ENCODE measurements around the gene TCIRG1. TPM values are rescaled to one million over a fixed set of nuclear protein-coding genes. Genes with fewer than 3 reads are reported as not detected.
A peak's percentile ranks its signal among the peaks of the same experiment; 100 is the strongest.

TCIRG1 gene
- total and polyA plus RNA-seq, 2 of the 13 experiments (the other 11 are each of a cell fraction or from before 2014, with no cell fraction given) = 48.0 to 69.6 TPM

DNA sequence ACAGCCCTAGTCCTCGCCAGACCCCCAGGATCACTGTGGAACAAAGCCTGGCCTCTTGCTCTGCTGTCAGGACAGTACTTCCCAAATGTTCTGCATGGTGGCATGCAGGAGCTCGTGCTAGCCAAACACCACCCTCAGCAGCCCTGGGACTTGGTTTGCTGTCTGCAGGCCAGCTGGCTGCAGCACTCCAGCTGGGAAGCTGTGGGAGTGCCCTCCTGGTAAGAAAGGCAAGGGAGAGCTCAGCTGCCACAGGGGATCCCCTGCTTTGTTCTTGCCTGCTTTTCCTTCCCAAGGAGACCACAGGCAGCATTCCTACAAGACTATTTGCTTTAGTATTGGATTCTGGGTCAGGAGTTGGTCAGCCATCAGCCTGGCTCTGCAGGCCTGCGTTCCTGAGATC, 27.9 kb downstream of the TCIRG1 start:
- Histone ChIP-seq H3K27ac (ENCODE audit: extremely low read length, insufficient read depth, low read length) (no peak overlapping the region), H2AFZ (ENCODE audit: low read length) (no peak overlapping the region), H3K36me3 (replicated peaks in 1 of 2; ENCODE audit: control insufficient read depth in 1 of 2, insufficient read depth in 2 of 2, low read length in 2 of 2) (peaks cover 69 to 98% of the 10 kb centered on the region in 2 experiments), H3K27me3 (ENCODE audit: control insufficient read depth in 1 of 2, insufficient read depth in 2 of 2, low read length in 2 of 2) (no peaks in the 10 kb centered on the region), H3K4me1 (ENCODE audit: insufficient read depth, low read length) (no peaks in the 10 kb centered on the region), H3K9ac (ENCODE audit: insufficient read depth, low read depth, low read length) (no peak overlapping the region), H3K4me3 (replicated peaks in 1 of 3; ENCODE audit: insufficient read depth in 1 of 3, low read depth in 2 of 3, low read length in 3 of 3) (no peak overlapping the region), H3K79me2 (ENCODE audit: insufficient read depth, low read length) (no peaks in the 10 kb centered on the region), H3K4me2 (ENCODE audit: low read depth, low read length) (no peak overlapping the region), H4K20me1 (ENCODE audit: insufficient read depth, low read length) (no peaks in the 10 kb centered on the region), H3K9me3 (ENCODE audit: low read length) (no peaks in the 10 kb centered on the region)
- TF ChIP-seq, protein P1, sequence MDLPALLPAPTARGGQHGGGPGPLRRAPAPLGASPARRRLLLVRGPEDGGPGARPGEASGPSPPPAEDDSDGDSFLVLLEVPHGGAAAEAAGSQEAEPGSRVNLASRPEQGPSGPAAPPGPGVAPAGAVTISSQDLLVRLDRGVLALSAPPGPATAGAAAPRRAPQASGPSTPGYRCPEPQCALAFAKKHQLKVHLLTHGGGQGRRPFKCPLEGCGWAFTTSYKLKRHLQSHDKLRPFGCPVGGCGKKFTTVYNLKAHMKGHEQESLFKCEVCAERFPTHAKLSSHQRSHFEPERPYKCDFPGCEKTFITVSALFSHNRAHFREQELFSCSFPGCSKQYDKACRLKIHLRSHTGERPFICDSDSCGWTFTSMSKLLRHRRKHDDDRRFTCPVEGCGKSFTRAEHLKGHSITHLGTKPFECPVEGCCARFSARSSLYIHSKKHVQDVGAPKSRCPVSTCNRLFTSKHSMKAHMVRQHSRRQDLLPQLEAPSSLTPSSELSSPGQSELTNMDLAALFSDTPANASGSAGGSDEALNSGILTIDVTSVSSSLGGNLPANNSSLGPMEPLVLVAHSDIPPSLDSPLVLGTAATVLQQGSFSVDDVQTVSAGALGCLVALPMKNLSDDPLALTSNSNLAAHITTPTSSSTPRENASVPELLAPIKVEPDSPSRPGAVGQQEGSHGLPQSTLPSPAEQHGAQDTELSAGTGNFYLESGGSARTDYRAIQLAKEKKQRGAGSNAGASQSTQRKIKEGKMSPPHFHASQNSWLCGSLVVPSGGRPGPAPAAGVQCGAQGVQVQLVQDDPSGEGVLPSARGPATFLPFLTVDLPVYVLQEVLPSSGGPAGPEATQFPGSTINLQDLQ (CRISPR knock-in tag; IDR thresholded peaks at IDR 0.05) = no peak
- TF ChIP-seq RBM22 (optimal IDR thresholded peaks at IDR 0.05; ENCODE audit: low read length) (peak; percentile 40), HNRNPK (IDR thresholded peaks at IDR 0.05; ENCODE audit: low read depth, low read length, poor library complexity, severe bottlenecking) (no peak), NFKBIZ (CRISPR knock-in tag; IDR thresholded peaks at IDR 0.05) (no peak), NR1H2 (CRISPR knock-in tag; IDR thresholded peaks at IDR 0.05; ENCODE audit: borderline replicate concordance, low read depth) (no peak), CAMTA2 (CRISPR knock-in tag; IDR thresholded peaks at IDR 0.05; ENCODE audit: borderline replicate concordance) (no peak), ZNF501 (CRISPR knock-in tag; IDR thresholded peaks at IDR 0.05) (no peak)
- TF ChIP-seq, protein P2, sequence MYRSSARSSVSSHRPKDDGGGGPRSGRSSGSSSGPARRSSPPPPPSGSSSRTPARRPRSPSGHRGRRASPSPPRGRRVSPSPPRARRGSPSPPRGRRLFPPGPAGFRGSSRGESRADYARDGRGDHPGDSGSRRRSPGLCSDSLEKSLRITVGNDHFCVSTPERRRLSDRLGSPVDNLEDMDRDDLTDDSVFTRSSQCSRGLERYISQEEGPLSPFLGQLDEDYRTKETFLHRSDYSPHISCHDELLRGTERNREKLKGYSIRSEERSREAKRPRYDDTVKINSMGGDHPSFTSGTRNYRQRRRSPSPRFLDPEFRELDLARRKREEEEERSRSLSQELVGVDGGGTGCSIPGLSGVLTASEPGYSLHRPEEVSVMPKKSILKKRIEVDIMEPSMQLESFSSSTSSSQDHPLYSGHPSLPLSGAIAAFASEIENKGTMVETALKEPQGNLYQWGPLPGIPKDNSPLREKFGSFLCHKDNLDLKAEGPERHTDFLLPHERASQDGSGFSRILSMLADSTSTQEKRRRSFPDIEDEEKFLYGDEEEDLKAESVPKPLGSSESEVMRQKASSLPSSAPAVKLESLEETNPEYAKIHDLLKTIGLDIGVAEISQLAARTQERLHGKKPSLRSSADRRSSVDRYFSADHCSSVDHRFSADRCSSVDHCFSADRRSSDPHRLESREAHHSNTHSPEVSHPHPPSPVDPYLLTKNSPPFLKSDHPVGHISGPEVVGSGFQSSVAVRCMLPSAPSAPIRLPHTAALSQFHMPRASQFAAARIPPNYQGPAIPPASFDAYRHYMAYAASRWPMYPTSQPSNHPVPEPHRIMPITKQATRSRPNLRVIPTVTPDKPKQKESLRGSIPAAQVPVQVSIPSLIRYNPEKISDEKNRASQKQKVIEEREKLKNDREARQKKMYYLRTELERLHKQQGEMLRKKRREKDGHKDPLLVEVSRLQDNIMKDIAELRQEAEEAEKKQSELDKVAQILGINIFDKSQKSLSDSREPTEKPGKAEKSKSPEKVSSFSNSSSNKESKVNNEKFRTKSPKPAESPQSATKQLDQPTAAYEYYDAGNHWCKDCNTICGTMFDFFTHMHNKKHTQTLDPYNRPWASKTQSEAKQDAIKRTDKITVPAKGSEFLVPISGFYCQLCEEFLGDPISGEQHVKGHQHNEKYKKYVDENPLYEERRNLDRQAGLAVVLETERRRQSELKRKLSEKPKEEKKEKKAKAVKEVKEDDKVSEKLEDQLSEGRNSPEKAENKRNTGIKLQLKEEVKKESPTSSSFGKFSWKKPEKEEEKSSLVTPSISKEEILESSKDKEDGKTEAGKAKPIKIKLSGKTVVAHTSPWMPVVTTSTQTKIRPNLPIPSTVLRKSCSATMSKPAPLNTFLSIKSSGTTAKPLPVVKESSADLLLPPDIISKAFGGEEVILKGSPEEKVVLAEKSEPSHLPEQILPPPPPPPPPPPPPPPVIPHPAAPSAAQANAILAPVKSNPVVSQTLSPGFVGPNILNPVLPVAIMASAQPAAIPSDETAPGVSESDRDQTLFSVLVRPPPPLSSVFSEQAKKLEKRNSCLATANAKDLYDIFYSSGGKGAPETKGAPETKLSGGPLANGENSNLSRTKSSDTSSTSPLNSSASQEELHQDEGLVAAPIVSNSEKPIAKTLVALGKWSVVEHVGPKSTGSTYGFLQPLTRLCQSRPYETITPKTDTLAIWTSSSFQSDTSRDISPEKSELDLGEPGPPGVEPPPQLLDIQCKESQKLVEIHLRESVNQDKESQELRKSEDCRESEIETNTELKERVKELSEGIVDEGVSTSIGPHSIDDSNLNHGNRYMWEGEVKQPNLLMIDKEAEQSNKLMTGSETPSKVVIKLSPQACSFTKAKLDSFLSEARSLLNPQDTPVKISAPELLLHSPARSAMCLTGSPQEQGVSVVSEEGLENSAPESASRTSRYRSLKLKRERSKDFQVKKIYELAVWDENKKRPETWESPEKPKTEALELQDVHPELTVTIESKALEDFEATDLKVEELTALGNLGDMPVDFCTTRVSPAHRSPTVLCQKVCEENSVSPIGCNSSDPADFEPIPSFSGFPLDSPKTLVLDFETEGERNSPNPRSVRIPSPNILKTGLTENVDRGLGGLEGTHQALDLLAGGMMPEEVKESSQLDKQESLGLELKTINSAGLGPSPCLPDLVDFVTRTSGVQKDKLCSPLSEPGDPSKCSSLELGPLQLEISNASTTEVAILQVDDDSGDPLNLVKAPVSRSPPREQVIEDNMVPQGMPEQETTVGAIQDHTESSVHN (CRISPR knock-in tag; IDR thresholded peaks at IDR 0.05) = no peak
- FAIRE-seq (no peak), ATAC-seq (no peak), DNase-seq (ENCODE audit: low spot score) (no peak)
- ChIA-PET CTCF (ENCODE audit: low intra/inter-chr PET ratio, low total read pairs) (no interaction called here), POLR2A (no interaction called here)
- in situ Hi-C loops (cut with HindIII; ENCODE audit: extremely low pct_ligation_motif_present, low pct_unique_long_range_greater_than_20kb) (no loop called here), intact Hi-C loops (cut with micrococcal nuclease; ENCODE audit: unreplicated experiment) (no loop called here)
- 100% methylated on average over 2 of the region's 3 CpGs for whole genome bisulfite sequencing (ENCODE audit: low lambda C conversion rate)
- BruUV-seq (replicated peaks) = no TSS peak

All from HepG2 (cell line).